ENCODE results near the gene MCM9. TPM values are rescaled to one million over a fixed set of nuclear protein-coding genes. Genes with fewer than 3 reads are reported as not detected.

Gene MCM9
- total and polyA plus RNA-seq, 2 of the 13 experiments (the other 11 are each of a cell fraction or from before 2014, with no cell fraction given), result 3.8 to 17.2 TPM

DNA sequence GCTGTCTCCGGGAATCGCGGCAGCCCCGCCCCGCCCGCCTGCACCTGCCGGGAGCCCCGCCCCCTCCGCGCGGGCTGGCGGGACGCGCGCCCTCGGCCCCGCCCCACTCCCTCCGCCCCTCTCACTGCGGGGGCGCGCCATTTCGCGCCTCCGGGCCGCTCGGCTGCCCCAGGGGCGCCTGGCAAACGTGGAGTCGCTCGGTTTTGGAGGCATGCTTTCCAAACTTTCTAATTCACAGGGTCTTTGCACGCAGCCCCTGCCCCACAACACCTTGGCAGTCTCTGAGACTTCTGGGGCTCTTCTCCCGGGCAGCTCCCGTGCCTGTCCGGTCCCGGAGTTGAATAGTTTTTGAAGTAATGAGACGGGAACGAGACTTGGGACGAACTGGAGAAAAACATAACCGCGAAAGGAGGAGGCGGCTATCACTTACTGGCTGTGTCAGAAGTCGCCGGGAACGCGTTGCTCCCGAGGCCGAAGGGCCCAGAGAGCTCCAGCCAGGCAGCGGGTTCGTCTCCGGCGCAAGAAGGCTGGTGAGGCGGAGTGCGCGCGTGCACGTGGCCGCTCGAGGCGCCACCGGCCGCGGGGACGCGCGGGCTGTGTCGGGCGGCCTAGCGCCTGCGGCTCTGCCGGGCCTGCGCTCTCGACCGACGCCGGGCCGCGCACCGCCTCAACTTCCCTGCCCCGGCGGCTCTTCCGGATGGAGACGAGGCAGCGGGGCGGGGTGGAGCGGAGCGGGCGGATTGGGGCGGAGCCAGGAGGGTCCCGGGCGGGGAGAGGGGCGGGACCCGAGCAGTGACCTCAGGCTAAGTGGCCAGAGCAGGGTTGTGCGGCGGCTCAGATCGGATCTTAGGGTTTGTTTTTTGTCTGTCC, at the start of gene MCM9 (continued):
- TF ChIP-seq ZBTB20 (CRISPR knock-in tag; IDR thresholded peaks at IDR 0.05; ENCODE audit: borderline replicate concordance, low read depth) (peak; percentile 51; the same call in 1 of the 2 replicates), TBX2 (CRISPR knock-in tag; IDR thresholded peaks at IDR 0.05; ENCODE audit: borderline replicate concordance) (peak; percentile 79), TEAD3 (CRISPR knock-in tag; optimal IDR thresholded peaks at IDR 0.05; ENCODE audit: borderline replicate concordance) (no peak), XRCC5 (optimal IDR thresholded peaks at IDR 0.05; ENCODE audit: low read length) (peak; percentile 52), MTA3 (CRISPR knock-in tag; IDR thresholded peaks at IDR 0.05) (no peak), ONECUT2 (CRISPR knock-in tag; IDR thresholded peaks at IDR 0.05) (no peak), ZNF431 (CRISPR knock-in tag; IDR thresholded peaks at IDR 0.05; ENCODE audit: borderline replicate concordance, low read depth) (peak; percentile 83; the same call in 1 of the 2 replicates), SMYD3 (CRISPR knock-in tag; IDR thresholded peaks at IDR 0.05) (no peak; the same call in 1 of the 2 replicates)
- TF ChIP-seq, protein P1, sequence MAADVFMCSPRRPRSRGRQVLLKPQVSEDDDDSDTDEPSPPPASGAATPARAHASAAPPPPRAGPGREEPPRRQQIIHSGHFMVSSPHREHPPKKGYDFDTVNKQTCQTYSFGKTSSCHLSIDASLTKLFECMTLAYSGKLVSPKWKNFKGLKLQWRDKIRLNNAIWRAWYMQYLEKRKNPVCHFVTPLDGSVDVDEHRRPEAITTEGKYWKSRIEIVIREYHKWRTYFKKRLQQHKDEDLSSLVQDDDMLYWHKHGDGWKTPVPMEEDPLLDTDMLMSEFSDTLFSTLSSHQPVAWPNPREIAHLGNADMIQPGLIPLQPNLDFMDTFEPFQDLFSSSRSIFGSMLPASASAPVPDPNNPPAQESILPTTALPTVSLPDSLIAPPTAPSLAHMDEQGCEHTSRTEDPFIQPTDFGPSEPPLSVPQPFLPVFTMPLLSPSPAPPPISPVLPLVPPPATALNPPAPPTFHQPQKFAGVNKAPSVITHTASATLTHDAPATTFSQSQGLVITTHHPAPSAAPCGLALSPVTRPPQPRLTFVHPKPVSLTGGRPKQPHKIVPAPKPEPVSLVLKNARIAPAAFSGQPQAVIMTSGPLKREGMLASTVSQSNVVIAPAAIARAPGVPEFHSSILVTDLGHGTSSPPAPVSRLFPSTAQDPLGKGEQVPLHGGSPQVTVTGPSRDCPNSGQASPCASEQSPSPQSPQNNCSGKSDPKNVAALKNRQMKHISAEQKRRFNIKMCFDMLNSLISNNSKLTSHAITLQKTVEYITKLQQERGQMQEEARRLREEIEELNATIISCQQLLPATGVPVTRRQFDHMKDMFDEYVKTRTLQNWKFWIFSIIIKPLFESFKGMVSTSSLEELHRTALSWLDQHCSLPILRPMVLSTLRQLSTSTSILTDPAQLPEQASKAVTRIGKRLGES (CRISPR knock-in tag; IDR thresholded peaks at IDR 0.05; ENCODE audit: borderline replicate concordance), result no peak
- TF ChIP-seq, protein P2, sequence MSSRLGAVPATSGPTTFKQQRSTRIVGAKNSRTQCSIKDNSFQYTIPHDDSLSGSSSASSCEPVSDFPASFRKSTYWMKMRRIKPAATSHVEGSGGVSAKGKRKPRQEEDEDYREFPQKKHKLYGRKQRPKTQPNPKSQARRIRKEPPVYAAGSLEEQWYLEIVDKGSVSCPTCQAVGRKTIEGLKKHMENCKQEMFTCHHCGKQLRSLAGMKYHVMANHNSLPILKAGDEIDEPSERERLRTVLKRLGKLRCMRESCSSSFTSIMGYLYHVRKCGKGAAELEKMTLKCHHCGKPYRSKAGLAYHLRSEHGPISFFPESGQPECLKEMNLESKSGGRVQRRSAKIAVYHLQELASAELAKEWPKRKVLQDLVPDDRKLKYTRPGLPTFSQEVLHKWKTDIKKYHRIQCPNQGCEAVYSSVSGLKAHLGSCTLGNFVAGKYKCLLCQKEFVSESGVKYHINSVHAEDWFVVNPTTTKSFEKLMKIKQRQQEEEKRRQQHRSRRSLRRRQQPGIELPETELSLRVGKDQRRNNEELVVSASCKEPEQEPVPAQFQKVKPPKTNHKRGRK (CRISPR knock-in tag; IDR thresholded peaks at IDR 0.05), result no peak
- TF ChIP-seq, protein P3, sequence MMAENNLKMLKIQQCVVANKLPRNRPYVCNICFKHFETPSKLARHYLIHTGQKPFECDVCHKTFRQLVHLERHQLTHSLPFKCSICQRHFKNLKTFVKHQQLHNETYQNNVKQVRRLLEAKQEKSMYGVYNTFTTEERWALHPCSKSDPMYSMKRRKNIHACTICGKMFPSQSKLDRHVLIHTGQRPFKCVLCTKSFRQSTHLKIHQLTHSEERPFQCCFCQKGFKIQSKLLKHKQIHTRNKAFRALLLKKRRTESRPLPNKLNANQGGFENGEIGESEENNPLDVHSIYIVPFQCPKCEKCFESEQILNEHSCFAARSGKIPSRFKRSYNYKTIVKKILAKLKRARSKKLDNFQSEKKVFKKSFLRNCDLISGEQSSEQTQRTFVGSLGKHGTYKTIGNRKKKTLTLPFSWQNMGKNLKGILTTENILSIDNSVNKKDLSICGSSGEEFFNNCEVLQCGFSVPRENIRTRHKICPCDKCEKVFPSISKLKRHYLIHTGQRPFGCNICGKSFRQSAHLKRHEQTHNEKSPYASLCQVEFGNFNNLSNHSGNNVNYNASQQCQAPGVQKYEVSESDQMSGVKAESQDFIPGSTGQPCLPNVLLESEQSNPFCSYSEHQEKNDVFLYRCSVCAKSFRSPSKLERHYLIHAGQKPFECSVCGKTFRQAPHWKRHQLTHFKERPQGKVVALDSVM (CRISPR knock-in tag; IDR thresholded peaks at IDR 0.05), result no peak
- TF ChIP-seq, protein P4, sequence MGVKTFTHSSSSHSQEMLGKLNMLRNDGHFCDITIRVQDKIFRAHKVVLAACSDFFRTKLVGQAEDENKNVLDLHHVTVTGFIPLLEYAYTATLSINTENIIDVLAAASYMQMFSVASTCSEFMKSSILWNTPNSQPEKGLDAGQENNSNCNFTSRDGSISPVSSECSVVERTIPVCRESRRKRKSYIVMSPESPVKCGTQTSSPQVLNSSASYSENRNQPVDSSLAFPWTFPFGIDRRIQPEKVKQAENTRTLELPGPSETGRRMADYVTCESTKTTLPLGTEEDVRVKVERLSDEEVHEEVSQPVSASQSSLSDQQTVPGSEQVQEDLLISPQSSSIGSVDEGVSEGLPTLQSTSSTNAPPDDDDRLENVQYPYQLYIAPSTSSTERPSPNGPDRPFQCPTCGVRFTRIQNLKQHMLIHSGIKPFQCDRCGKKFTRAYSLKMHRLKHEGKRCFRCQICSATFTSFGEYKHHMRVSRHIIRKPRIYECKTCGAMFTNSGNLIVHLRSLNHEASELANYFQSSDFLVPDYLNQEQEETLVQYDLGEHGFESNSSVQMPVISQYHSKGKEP (CRISPR knock-in tag; IDR thresholded peaks at IDR 0.05), result no peak; the same call in 1 of the 2 replicates
- TF ChIP-seq, protein P5, sequence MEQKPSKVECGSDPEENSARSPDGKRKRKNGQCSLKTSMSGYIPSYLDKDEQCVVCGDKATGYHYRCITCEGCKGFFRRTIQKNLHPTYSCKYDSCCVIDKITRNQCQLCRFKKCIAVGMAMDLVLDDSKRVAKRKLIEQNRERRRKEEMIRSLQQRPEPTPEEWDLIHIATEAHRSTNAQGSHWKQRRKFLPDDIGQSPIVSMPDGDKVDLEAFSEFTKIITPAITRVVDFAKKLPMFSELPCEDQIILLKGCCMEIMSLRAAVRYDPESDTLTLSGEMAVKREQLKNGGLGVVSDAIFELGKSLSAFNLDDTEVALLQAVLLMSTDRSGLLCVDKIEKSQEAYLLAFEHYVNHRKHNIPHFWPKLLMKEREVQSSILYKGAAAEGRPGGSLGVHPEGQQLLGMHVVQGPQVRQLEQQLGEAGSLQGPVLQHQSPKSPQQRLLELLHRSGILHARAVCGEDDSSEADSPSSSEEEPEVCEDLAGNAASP (CRISPR knock-in tag; IDR thresholded peaks at IDR 0.05; ENCODE audit: borderline replicate concordance), result peak; percentile 15; the same call in 1 of the 2 replicates
